Metanephros (tissue), 2 donors: Measurements from ENCODE around the gene GAGE12C. TPM values are rescaled to one million over a fixed set of nuclear protein-coding genes. Genes with fewer than 3 reads are reported as not detected.

Experiments
- small RNA-seq: library from RNA; depleted of rRNA; stranded (forward); fragments of <200 nt; gene quantifications from one replicate; pipeline ENCODE3, GENCODE V24; 2014; ENCODE audit warnings: low replicate concordance
- total RNA-seq: library from RNA; depleted of rRNA; stranded (reverse); fragments of >200 nt; gene quantifications from one replicate; pipeline ENCODE4 v1.2.3, GENCODE V29; 2014

The GAGE12C gene, protein sequence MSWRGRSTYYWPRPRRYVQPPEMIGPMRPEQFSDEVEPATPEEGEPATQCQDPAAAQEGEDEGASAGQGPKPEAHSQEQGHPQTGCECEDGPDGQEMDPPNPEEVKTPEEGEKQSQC
- not detected for total RNA-seq

DNA sequence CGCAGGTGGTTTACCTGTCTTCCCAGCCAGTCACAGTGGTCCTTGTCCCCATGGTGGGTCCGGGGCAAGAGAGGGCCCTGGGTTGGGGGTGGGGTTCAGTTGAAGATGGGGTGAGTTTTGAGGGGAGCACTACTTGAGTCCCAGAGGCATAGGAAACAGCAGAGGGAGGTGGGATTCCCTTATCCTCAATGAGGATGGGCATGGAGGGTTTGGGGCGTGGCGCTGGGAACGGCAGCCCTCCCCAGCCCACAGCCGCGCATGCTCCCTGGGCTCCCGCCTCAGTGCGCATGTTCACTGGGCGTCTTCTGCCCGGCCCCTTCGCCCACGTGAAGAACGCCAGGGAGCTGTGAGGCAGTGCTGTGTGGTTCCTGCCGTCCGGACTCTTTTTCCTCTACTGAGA lies at the start of gene GAGE12C:
Gene GAGE12C (plus strand): TSS at position 301 of the 400 bp plus-strand sequence. CDS start 1,155 bp downstream, outside the sequence.

DNA sequence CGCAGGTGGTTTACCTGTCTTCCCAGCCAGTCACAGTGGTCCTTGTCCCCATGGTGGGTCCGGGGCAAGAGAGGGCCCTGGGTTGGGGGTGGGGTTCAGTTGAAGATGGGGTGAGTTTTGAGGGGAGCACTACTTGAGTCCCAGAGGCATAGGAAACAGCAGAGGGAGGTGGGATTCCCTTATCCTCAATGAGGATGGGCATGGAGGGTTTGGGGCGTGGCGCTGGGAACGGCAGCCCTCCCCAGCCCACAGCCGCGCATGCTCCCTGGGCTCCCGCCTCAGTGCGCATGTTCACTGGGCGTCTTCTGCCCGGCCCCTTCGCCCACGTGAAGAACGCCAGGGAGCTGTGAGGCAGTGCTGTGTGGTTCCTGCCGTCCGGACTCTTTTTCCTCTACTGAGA lies 9.5 kb downstream of the GAGE12C start, which contains the start of gene GAGE12D:
Gene GAGE12D (plus strand): TSS at position 301 of the 400 bp plus-strand sequence. CDS start 1,155 bp downstream, outside the sequence.

DNA sequence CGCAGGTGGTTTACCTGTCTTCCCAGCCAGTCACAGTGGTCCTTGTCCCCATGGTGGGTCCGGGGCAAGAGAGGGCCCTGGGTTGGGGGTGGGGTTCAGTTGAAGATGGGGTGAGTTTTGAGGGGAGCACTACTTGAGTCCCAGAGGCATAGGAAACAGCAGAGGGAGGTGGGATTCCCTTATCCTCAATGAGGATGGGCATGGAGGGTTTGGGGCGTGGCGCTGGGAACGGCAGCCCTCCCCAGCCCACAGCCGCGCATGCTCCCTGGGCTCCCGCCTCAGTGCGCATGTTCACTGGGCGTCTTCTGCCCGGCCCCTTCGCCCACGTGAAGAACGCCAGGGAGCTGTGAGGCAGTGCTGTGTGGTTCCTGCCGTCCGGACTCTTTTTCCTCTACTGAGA lies 19.0 kb downstream of the GAGE12C start, which contains the start of gene GAGE12E:
Gene GAGE12E (plus strand): TSS at position 301 of the 400 bp plus-strand sequence. CDS start 1,155 bp downstream, outside the sequence.

GRCh38 chrX:49560542-49560941 lies 28.6 kb downstream of the GAGE12C start, which contains the start of gene GAGE12F:
GAGE12F (plus strand) TSS chrX:49560842; CDS start chrX:49561997, 1,155 bp downstream.

DNA sequence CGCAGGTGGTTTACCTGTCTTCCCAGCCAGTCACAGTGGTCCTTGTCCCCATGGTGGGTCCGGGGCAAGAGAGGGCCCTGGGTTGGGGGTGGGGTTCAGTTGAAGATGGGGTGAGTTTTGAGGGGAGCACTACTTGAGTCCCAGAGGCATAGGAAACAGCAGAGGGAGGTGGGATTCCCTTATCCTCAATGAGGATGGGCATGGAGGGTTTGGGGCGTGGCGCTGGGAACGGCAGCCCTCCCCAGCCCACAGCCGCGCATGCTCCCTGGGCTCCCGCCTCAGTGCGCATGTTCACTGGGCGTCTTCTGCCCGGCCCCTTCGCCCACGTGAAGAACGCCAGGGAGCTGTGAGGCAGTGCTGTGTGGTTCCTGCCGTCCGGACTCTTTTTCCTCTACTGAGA lies 38.1 kb downstream of the GAGE12C start, which contains the start of gene GAGE12G:
Gene GAGE12G (plus strand): TSS at position 301 of the 400 bp plus-strand sequence. CDS start 1,155 bp downstream, outside the sequence.

DNA sequence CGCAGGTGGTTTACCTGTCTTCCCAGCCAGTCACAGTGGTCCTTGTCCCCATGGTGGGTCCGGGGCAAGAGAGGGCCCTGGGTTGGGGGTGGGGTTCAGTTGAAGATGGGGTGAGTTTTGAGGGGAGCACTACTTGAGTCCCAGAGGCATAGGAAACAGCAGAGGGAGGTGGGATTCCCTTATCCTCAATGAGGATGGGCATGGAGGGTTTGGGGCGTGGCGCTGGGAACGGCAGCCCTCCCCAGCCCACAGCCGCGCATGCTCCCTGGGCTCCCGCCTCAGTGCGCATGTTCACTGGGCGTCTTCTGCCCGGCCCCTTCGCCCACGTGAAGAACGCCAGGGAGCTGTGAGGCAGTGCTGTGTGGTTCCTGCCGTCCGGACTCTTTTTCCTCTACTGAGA lies 47.7 kb downstream of the GAGE12C start, which contains the start of gene GAGE12H:
Gene GAGE12H (plus strand): TSS at position 301 of the 400 bp plus-strand sequence. CDS start 1,155 bp downstream, outside the sequence.

Small RNA genes lying within 50 kb of the gene (small RNA-seq; reads per million reads assigned to genes)
- not detected for gene GAGE12B

Other genes starting within 250 kb of the GAGE12C start
- gene GAGE10, start 228.5 kb upstream of the GAGE12C start, total RNA-seq, result not detected
- not detected for gene GAGE12J, start 210.1 kb upstream of the GAGE12C start, total RNA-seq
- not detected for gene GAGE13, start 200.6 kb upstream of the GAGE12C start, total RNA-seq
- gene GAGE12D, start 9.6 kb downstream of the GAGE12C start, total RNA-seq, result not detected
- gene GAGE12E, start 19.1 kb downstream of the GAGE12C start, total RNA-seq, result not detected
- gene GAGE12F, start 28.7 kb downstream of the GAGE12C start, total RNA-seq, result not detected
- gene GAGE12G, start 38.2 kb downstream of the GAGE12C start, total RNA-seq, result not detected
- not detected for gene GAGE12H, start 47.8 kb downstream of the GAGE12C start, total RNA-seq
- not detected for gene GAGE2A, start 57.3 kb downstream of the GAGE12C start, total RNA-seq
- not detected for gene GAGE1, start 66.8 kb downstream of the GAGE12C start, total RNA-seq
- gene PAGE1, start 163.8 kb downstream of the GAGE12C start, total RNA-seq, result not detected